Omental fat pad (tissue), 4 donors: ENCODE results near the gene NUMB. TPM values are rescaled to one million over a fixed set of nuclear protein-coding genes. Genes with fewer than 3 reads are reported as not detected.

ENCODE experiments used
- ATAC-seq: fragments of 150-250 bp; one replicate; pipeline ENCODE4 v1.9.1; 2016; ENCODE audit warnings: mild to moderate bottlenecking, moderate library complexity; ENCODE audit not compliant: low FRiP score
- DNase-seq: peaks from one replicate; pipeline ENCODE4 v3.0.0-alpha.2; 2019; ENCODE audit warnings: low spot score
- CTCF ChIP-seq, 3 donors: fragments of 450-650 bp; IDR thresholded peaks; one replicate each; pipeline ENCODE4 v1.5.1; 2016 to 2017; ENCODE audit warnings: antibody characterized with exemption in 3 of 3, mild to moderate bottlenecking in 3 of 3, moderate library complexity in 2 of 3
- total RNA-seq, 4 donors: library from RNA; depleted of rRNA; stranded (reverse); fragments of >200 nt; gene quantifications; one replicate each; pipeline ENCODE4 v1.1.0, GENCODE V29; 2016

Gene NUMB
- total RNA-seq, 4 donors from 2014 or later = 48.2 to 95.4 (median 62.8) TPM

GRCh38 chr14:73339846-73340595, 118.3 kb downstream of the NUMB start:
- DNase-seq (no peak), ATAC-seq (no peak)
- TF ChIP-seq CTCF (IDR thresholded peaks at IDR 0.05) = no peak

- no peak for TF ChIP-seq CTCF (IDR thresholded peaks at IDR 0.05)
- DNase-seq (no peak), ATAC-seq (no peak)
Measured at GRCh38 chr14:73339206-73339605, 119.1 kb downstream of the NUMB start.

GRCh38 chr14:73338551-73338950, 119.8 kb downstream of the NUMB start:
- no peak for TF ChIP-seq CTCF (IDR thresholded peaks at IDR 0.05)
- ATAC-seq = no peak
- DNase-seq = no peak

- ATAC-seq (no peak), DNase-seq (no peak)
- no peak for TF ChIP-seq CTCF (IDR thresholded peaks at IDR 0.05)
Measured at GRCh38 chr14:73333031-73333430, 125.3 kb downstream of the NUMB start.

- no peak for DNase-seq
- no peak for TF ChIP-seq CTCF (IDR thresholded peaks at IDR 0.05)
- ATAC-seq = no peak
Measured at GRCh38 chr14:73325630-73326299, 132.6 kb downstream of the NUMB start.

GRCh38 chr14:73325063-73325462, 133.3 kb downstream of the NUMB start:
- no peak for DNase-seq
- ATAC-seq = no peak
- TF ChIP-seq CTCF (IDR thresholded peaks at IDR 0.05) = no peak

- ATAC-seq = no peak
- TF ChIP-seq CTCF (IDR thresholded peaks at IDR 0.05) = no peak
- DNase-seq = no peak
Measured at GRCh38 chr14:73324533-73324932, 133.8 kb downstream of the NUMB start.
